OCI-LY3 (cell line): ENCODE data around the gene C13orf42.

Experiments
- CTCF ChIP-seq: fragments of 200-600, 300-600 bp; sonication (generic); IDR thresholded peaks from 2 replicates; pipeline ENCODE4 v1.5.1; 2014; ENCODE audit warnings: antibody characterized with exemption, low read length, low read depth
- EZH2phosphoT487 ChIP-seq: fragments of 200-600 bp; shearing (Covaris generic); IDR thresholded peaks from 2 replicates; pipeline ENCODE4 v1.6.1; 2018; ENCODE audit warnings: antibody characterized with exemption, mixed run types, low read depth

- TF ChIP-seq CTCF (no peak), EZH2phosphoT487 (no peak)
These were observed 2.9 kb upstream of the C13orf42 start for GRCh38 chr13:51113969-51114368.
